ENCODE data around the gene SPATA31D3.
"Not testable (repeated sequence)": the region's sequence is repeated elsewhere in the genome, so short reads cannot be mapped to it uniquely, and the experiment has no call there.

Gene SPATA31D3

GRCh38 chr9:81981883-81982282, 38.6 kb downstream of the SPATA31D3 start:
- no peak for TF ChIP-seq CTCF (IDR thresholded peaks at IDR 0.05; ENCODE audit: extremely low read depth, missing control alignments)
- no peak for DNase-seq (ENCODE audit: low spot score)

GRCh38 chr9:81984928-81985327, 41.6 kb downstream of the SPATA31D3 start:
- no peak for TF ChIP-seq CTCF (IDR thresholded peaks at IDR 0.05; ENCODE audit: extremely low read depth, missing control alignments)
- DNase-seq (ENCODE audit: low spot score), result no peak

GRCh38 chr9:81986051-81986450, 42.8 kb downstream of the SPATA31D3 start:
- TF ChIP-seq CTCF (IDR thresholded peaks at IDR 0.05; ENCODE audit: extremely low read depth, missing control alignments), result no peak
- no peak for DNase-seq (ENCODE audit: low spot score)

GRCh38 chr9:81988472-81988871, 45.2 kb downstream of the SPATA31D3 start, which contains the start of gene SPATA31D1:
TSS of gene SPATA31D1 (plus strand) at chr9:81988772. CDS start at chr9:81988819, 47 bp downstream.
- DNase-seq (ENCODE audit: low spot score), result not testable (repeated sequence)

- TF ChIP-seq CTCF (IDR thresholded peaks at IDR 0.05; ENCODE audit: extremely low read depth, missing control alignments), result no peak
- DNase-seq (ENCODE audit: low spot score), result no peak
Observed at GRCh38 chr9:81989700-81990099, 46.4 kb downstream of the SPATA31D3 start.

GRCh38 chr9:81993656-81994055, 50.4 kb downstream of the SPATA31D3 start:
- no peak for DNase-seq (ENCODE audit: low spot score)
- no peak for TF ChIP-seq CTCF (IDR thresholded peaks at IDR 0.05; ENCODE audit: extremely low read depth, missing control alignments)
